Fibroblast of upper back skin (primary cell): Measurements from ENCODE around the gene RPLP1.

Experiments used
- DNase-seq: peaks from one replicate; pipeline ENCODE4 v3.0.0-alpha.2; 2013

The RPLP1 gene

GRCh38 chr15:69499521-69500211 lies 47.0 kb downstream of the RPLP1 start:
- DNase-seq: no peak

GRCh38 chr15:69500339-69500738 lies 47.7 kb downstream of the RPLP1 start:
- DNase-seq: no peak

- DNase-seq: no peak
Measured at GRCh38 chr15:69501456-69501855, 48.8 kb downstream of the RPLP1 start.

DNA sequence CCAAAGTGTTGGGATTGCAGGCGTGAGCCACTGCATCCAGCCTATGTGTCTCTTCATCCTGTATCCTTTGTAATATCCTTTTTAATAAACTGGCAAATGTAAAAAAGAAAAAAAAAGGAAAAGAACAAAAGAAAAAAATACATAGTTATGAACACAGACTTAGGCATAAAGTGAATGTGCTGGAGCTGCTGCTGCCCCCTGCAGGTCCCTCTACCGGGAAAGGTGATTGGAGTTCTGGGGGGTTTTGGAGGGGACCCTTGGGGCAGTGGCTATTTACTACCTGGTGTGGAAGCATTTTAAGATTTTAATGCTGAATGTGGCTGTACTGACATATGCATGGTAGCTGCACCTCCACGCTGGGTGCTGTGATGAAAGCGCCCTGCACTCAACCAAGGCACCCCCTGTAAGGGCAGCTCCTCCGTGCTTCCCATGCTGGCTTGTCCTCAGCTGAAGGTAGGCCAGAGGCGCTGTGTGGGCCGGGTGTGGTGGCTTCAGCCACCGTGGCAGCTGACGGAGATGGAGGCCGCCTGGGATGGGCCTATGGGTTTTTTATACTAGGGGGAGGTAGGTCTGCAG lies 49.9 kb downstream of the RPLP1 start:
- no peak for DNase-seq

GRCh38 chr15:69504352-69505040 lies 51.9 kb downstream of the RPLP1 start:
- DNase-seq: no peak
